ENCODE data around the gene TARBP1. TPM values are rescaled to one million over a fixed set of nuclear protein-coding genes. Genes with fewer than 3 reads are reported as not detected.

The TARBP1 gene
- total and polyA plus RNA-seq, 2 of the 13 experiments (the other 11 are each of a cell fraction or from before 2014, with no cell fraction given), result 37.7 to 67.0 TPM

DNA sequence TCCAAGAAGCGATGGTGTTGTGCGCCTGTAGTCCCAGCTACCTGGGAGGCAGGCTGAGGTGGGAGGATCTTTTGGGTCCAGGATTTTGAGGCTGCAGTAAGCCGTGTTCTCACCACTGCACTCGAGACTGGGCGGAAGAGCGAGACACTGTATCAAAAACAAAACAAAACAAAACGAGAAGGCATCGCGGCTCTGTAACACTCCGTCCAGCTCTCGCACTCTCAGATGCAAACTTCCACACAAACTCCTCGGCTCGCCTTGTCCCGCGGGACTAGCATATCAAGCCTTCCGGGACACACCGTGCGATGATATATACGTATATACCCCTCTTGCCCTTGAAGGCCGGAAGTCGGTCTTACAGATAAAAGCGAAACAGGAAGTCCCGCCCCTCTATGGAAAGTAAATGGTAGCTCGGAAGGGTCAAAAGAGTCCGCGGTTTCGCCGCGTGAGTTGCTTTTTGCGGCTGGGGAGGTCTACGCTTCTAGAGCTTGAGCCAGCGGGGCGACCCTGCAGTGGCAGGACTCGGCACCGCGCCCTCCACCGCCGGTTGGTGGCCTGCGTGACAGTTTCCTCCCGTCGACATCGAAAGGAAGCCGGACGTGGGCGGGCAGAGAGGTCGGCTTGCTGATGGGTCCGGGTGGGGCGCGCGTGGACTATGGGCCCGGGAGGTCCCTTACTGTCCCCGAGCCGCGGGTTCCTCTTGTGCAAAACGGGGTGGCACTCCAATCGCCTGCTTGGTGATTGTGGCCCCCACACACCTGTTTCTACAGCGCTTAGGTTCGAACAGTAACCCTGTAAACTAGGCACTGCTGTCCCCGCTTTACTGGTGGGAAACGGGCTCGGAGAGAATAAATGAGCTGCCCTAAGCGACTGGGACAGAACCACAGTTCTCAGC is 105.7 kb downstream of the TARBP1 start, which contains the start of gene COA6 (continued):
- TF ChIP-seq YY1 (IDR thresholded peaks at IDR 0.05; ENCODE audit: insufficient read depth, insufficient replicate concordance, low read depth, low read length) (peak; percentile 55), MBD4 (IDR thresholded peaks at IDR 0.05; ENCODE audit: borderline replicate concordance, low read length) (no peak), ESRRA (CRISPR knock-in tag; IDR thresholded peaks at IDR 0.05; ENCODE audit: low read depth) (peak; percentile 90), ZNF136 (CRISPR knock-in tag; IDR thresholded peaks at IDR 0.05; ENCODE audit: low read depth) (peak; percentile 76; the same call in 1 of the 2 replicates), KDM4B (CRISPR knock-in tag; IDR thresholded peaks at IDR 0.05) (peak; percentile 63; the same call in 1 of the 2 replicates), ZNF207 (IDR thresholded peaks at IDR 0.05; ENCODE audit: borderline replicate concordance) (no peak), HOXA3 (CRISPR knock-in tag; IDR thresholded peaks at IDR 0.05) (peak; percentile 91), MEF2D (CRISPR knock-in tag; IDR thresholded peaks at IDR 0.05) (peak; percentile 90), ZNF235 (CRISPR knock-in tag; IDR thresholded peaks at IDR 0.05; ENCODE audit: borderline replicate concordance) (no peak), U2AF2 (IDR thresholded peaks at IDR 0.05; ENCODE audit: low read depth, low read length) (peak; percentile 89), JUND (CRISPR knock-in tag; IDR thresholded peaks at IDR 0.05) (peak; percentile 57; the same call in 1 of the 2 replicates), MLLT10 (CRISPR knock-in tag; IDR thresholded peaks at IDR 0.05) (no peak), ZNF543 (CRISPR knock-in tag; IDR thresholded peaks at IDR 0.05) (peak; percentile 83; the same call in 1 of the 2 replicates), U2AF1 (optimal IDR thresholded peaks at IDR 0.05; ENCODE audit: low read depth, low read length) (peak; percentile 40), ZNF816 (CRISPR knock-in tag; IDR thresholded peaks at IDR 0.05; ENCODE audit: borderline replicate concordance) (peak; percentile 51; the same call in 1 of the 2 replicates), FOXK2 (IDR thresholded peaks at IDR 0.05) (peak; percentile 56; the same call in 1 of the 2 replicates)
- TF ChIP-seq, protein P1, sequence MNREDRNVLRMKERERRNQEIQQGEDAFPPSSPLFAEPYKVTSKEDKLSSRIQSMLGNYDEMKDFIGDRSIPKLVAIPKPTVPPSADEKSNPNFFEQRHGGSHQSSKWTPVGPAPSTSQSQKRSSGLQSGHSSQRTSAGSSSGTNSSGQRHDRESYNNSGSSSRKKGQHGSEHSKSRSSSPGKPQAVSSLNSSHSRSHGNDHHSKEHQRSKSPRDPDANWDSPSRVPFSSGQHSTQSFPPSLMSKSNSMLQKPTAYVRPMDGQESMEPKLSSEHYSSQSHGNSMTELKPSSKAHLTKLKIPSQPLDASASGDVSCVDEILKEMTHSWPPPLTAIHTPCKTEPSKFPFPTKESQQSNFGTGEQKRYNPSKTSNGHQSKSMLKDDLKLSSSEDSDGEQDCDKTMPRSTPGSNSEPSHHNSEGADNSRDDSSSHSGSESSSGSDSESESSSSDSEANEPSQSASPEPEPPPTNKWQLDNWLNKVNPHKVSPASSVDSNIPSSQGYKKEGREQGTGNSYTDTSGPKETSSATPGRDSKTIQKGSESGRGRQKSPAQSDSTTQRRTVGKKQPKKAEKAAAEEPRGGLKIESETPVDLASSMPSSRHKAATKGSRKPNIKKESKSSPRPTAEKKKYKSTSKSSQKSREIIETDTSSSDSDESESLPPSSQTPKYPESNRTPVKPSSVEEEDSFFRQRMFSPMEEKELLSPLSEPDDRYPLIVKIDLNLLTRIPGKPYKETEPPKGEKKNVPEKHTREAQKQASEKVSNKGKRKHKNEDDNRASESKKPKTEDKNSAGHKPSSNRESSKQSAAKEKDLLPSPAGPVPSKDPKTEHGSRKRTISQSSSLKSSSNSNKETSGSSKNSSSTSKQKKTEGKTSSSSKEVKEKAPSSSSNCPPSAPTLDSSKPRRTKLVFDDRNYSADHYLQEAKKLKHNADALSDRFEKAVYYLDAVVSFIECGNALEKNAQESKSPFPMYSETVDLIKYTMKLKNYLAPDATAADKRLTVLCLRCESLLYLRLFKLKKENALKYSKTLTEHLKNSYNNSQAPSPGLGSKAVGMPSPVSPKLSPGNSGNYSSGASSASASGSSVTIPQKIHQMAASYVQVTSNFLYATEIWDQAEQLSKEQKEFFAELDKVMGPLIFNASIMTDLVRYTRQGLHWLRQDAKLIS (CRISPR knock-in tag; IDR thresholded peaks at IDR 0.05), result 0 out of 2 replicates have a peak, but pooled peaks have one; percentile 20
- TF ChIP-seq, protein P2, sequence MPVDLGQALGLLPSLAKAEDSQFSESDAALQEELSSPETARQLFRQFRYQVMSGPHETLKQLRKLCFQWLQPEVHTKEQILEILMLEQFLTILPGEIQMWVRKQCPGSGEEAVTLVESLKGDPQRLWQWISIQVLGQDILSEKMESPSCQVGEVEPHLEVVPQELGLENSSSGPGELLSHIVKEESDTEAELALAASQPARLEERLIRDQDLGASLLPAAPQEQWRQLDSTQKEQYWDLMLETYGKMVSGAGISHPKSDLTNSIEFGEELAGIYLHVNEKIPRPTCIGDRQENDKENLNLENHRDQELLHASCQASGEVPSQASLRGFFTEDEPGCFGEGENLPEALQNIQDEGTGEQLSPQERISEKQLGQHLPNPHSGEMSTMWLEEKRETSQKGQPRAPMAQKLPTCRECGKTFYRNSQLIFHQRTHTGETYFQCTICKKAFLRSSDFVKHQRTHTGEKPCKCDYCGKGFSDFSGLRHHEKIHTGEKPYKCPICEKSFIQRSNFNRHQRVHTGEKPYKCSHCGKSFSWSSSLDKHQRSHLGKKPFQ (CRISPR knock-in tag; IDR thresholded peaks at IDR 0.05; ENCODE audit: insufficient replicate concordance), result peak; percentile 91
- TF ChIP-seq, protein P3, sequence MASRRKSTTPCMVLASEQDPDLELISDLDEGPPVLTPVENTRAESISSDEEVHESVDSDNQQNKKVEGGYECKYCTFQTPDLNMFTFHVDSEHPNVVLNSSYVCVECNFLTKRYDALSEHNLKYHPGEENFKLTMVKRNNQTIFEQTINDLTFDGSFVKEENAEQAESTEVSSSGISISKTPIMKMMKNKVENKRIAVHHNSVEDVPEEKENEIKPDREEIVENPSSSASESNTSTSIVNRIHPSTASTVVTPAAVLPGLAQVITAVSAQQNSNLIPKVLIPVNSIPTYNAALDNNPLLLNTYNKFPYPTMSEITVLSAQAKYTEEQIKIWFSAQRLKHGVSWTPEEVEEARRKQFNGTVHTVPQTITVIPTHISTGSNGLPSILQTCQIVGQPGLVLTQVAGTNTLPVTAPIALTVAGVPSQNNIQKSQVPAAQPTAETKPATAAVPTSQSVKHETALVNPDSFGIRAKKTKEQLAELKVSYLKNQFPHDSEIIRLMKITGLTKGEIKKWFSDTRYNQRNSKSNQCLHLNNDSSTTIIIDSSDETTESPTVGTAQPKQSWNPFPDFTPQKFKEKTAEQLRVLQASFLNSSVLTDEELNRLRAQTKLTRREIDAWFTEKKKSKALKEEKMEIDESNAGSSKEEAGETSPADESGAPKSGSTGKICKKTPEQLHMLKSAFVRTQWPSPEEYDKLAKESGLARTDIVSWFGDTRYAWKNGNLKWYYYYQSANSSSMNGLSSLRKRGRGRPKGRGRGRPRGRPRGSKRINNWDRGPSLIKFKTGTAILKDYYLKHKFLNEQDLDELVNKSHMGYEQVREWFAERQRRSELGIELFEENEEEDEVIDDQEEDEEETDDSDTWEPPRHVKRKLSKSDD (CRISPR knock-in tag; IDR thresholded peaks at IDR 0.05; ENCODE audit: low read depth), result peak; percentile 66; the same call in 1 of the 2 replicates
